Measurements from ENCODE around the gene METTL15. TPM values are rescaled to one million over a fixed set of nuclear protein-coding genes. Genes with fewer than 3 reads are reported as not detected.

METTL15 gene
- total RNA-seq, 2 donors from 2014 or later = 5.2 to 8.2 TPM

- no peaks in the 10 kb centered on the region for H3K27me3 ChIP-seq
- intact Hi-C loops (cut with DNase I) = no loop called here
- peaks cover 0 to 28% (median 0%) of the 10 kb centered on the region in 3 donors for H3K9me3 ChIP-seq
- WGBS, 2 donors = 94 to 95% methylated on average over 3 of the region's 3 CpGs
- no peaks in the 10 kb centered on the region for H3K4me1 ChIP-seq
- no peak for ATAC-seq
- H3K36me3 ChIP-seq (replicated peaks in 1 of 2; ENCODE audit: insufficient read depth in 1 of 2, low read depth in 2 of 2) = peaks cover 0 to 5% of the 10 kb centered on the region in 2 donors
- no peak overlapping the region for H3K27ac ChIP-seq
- H3K4me3 ChIP-seq = no peak overlapping the region
- TF ChIP-seq POLR2A (IDR thresholded peaks at IDR 0.05) = no peak
- TF ChIP-seq CTCF (IDR thresholded peaks at IDR 0.05) = no peak
- DNase-seq = no peak
Measured at GRCh38 chr11:28137366-28137765, 29.2 kb downstream of the METTL15 start.

- intact Hi-C loops (cut with DNase I) = no loop called here
- H3K4me3 ChIP-seq = no peak overlapping the region
- ATAC-seq = no peak
- no peaks in the 10 kb centered on the region for H3K4me1 ChIP-seq
- peaks cover 0 to 5% of the 10 kb centered on the region in 2 donors for H3K36me3 ChIP-seq (replicated peaks in 1 of 2; ENCODE audit: insufficient read depth in 1 of 2, low read depth in 2 of 2)
- DNase-seq = no peak
- TF ChIP-seq CTCF (IDR thresholded peaks at IDR 0.05) (no peak), POLR2A (IDR thresholded peaks at IDR 0.05) (no peak)
- H3K27me3 ChIP-seq = no peaks in the 10 kb centered on the region
- 100% methylated on average over 1 of the region's 1 CpG for WGBS, 2 donors
- peaks cover 0 to 28% (median 0%) of the 10 kb centered on the region in 3 donors for H3K9me3 ChIP-seq
- no peak overlapping the region for H3K27ac ChIP-seq
Measured at GRCh38 chr11:28137832-28138231, 29.6 kb downstream of the METTL15 start.

GRCh38 chr11:28139841-28140415, 31.7 kb downstream of the METTL15 start:
- ATAC-seq = no peak
- WGBS, 2 donors = 92 to 99% methylated on average over 5 of the region's 5 CpGs
- Histone ChIP-seq H3K9me3 (peaks cover 0 to 28% (median 0%) of the 10 kb centered on the region in 3 donors), H3K36me3 (replicated peaks in 1 of 2; ENCODE audit: insufficient read depth in 1 of 2, low read depth in 2 of 2) (peaks cover 0 to 5% of the 10 kb centered on the region in 2 donors), H3K4me3 (no peak overlapping the region), H3K4me1 (no peaks in the 10 kb centered on the region), H3K27me3 (no peaks in the 10 kb centered on the region), H3K27ac (no peak overlapping the region)
- DNase-seq = no peak
- intact Hi-C loops (cut with DNase I) = no loop called here
- TF ChIP-seq CTCF (IDR thresholded peaks at IDR 0.05) (no peak), POLR2A (IDR thresholded peaks at IDR 0.05) (no peak)

- H3K27me3 ChIP-seq = no peaks in the 10 kb centered on the region
- H3K4me1 ChIP-seq = no peaks in the 10 kb centered on the region
- no peak overlapping the region for H3K4me3 ChIP-seq
- intact Hi-C loops (cut with DNase I) = no loop called here
- 95 to 96% methylated on average over 9 of the region's 9 CpGs for WGBS, 2 donors
- no peak for TF ChIP-seq CTCF (IDR thresholded peaks at IDR 0.05)
- no peak for TF ChIP-seq POLR2A (IDR thresholded peaks at IDR 0.05)
- no peak for DNase-seq
- no peak for ATAC-seq
- no peak overlapping the region for H3K27ac ChIP-seq
- peaks cover 0 to 28% (median 0%) of the 10 kb centered on the region in 3 donors for H3K9me3 ChIP-seq
- peaks cover 0 to 5% of the 10 kb centered on the region in 2 donors for H3K36me3 ChIP-seq (replicated peaks in 1 of 2; ENCODE audit: insufficient read depth in 1 of 2, low read depth in 2 of 2)
Measured at GRCh38 chr11:28140689-28141455, 32.7 kb downstream of the METTL15 start.
